ENCODE measurements around the gene ZMYND8.

The ZMYND8 gene

GRCh38 chr20:47160240-47160639, 196.3 kb downstream of the ZMYND8 start:
- TF ChIP-seq, protein P1, sequence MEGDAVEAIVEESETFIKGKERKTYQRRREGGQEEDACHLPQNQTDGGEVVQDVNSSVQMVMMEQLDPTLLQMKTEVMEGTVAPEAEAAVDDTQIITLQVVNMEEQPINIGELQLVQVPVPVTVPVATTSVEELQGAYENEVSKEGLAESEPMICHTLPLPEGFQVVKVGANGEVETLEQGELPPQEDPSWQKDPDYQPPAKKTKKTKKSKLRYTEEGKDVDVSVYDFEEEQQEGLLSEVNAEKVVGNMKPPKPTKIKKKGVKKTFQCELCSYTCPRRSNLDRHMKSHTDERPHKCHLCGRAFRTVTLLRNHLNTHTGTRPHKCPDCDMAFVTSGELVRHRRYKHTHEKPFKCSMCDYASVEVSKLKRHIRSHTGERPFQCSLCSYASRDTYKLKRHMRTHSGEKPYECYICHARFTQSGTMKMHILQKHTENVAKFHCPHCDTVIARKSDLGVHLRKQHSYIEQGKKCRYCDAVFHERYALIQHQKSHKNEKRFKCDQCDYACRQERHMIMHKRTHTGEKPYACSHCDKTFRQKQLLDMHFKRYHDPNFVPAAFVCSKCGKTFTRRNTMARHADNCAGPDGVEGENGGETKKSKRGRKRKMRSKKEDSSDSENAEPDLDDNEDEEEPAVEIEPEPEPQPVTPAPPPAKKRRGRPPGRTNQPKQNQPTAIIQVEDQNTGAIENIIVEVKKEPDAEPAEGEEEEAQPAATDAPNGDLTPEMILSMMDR (IDR thresholded peaks at IDR 0.05; ENCODE audit: insufficient read depth, missing control alignments): no peak
- no peak for DNase-seq (ENCODE audit: insufficient read length, low spot score)
- FAIRE-seq: no peak
